Fibroblast of the aortic adventitia (primary cell): ENCODE measurements around the gene NAV2. TPM values are rescaled to one million over a fixed set of nuclear protein-coding genes. Genes with fewer than 3 reads are reported as not detected.

Experiments
- DNase-seq: peaks from one replicate; pipeline ENCODE4 v3.0.0-alpha.2; 2010; ENCODE audit warnings: low read depth
- H3K4me3 ChIP-seq: 2 replicates; pipeline ENCODE4 v1.5.1; 2011; ENCODE audit warnings: low read depth, mild to moderate bottlenecking, control low read depth, low read length, moderate library complexity
- CTCF ChIP-seq: IDR thresholded peaks from 2 replicates; pipeline ENCODE4 v1.5.1; 2011; ENCODE audit warnings: mild to moderate bottlenecking, low read length, control low read depth, inconsistent platforms; ENCODE audit not compliant: insufficient read depth
- total RNA-seq: library from RNA; depleted of rRNA; stranded (reverse); fragments of >200 nt; gene quantifications from 2 replicates; pipeline ENCODE4 v1.2.3, GENCODE V29; 2012; ENCODE audit warnings: low replicate concordance

The NAV2 gene
- total RNA-seq, 1 donor = 44.6 TPM

- peak; percentile 62 for DNase-seq
- TF ChIP-seq CTCF = no peak
- no peak overlapping the region for H3K4me3 ChIP-seq
These were observed 200.6 kb downstream of the NAV2 start for GRCh38 chr11:19912958-19913892.

GRCh38 chr11:19913893-19914249, 201.2 kb downstream of the NAV2 start:
- TF ChIP-seq CTCF = no peak
- DNase-seq = no peak
- H3K4me3 ChIP-seq = no peak overlapping the region

GRCh38 chr11:19915808-19916207, 203.2 kb downstream of the NAV2 start:
- no peak for DNase-seq
- H3K4me3 ChIP-seq = no peak overlapping the region
- TF ChIP-seq CTCF = no peak

- no peak overlapping the region for H3K4me3 ChIP-seq
- TF ChIP-seq CTCF = no peak
- no peak for DNase-seq
These were observed 204.4 kb downstream of the NAV2 start for GRCh38 chr11:19917069-19917468.

- H3K4me3 ChIP-seq = no peak overlapping the region
- TF ChIP-seq CTCF = no peak
- DNase-seq = peak; percentile 50
These were observed 205.8 kb downstream of the NAV2 start for GRCh38 chr11:19918302-19919049.

GRCh38 chr11:19919050-19919561, 206.5 kb downstream of the NAV2 start:
- H3K4me3 ChIP-seq = no peak overlapping the region
- TF ChIP-seq CTCF = no peak
- peak; percentile 99 for DNase-seq
